GM10266 (cell line): Measurements from ENCODE around the gene NRTN.
A peak's percentile ranks its signal among the peaks of the same experiment; 100 is the strongest.

Experiments
- DNase-seq: peaks from one replicate; pipeline ENCODE4 v3.0.0; 2012; ENCODE audit errors: extremely low spot score
- CTCF ChIP-seq: IDR thresholded peaks from 2 replicates; pipeline ENCODE4 v1.5.1; 2012; ENCODE audit warnings: mild to moderate bottlenecking, low read depth; ENCODE audit not compliant: control insufficient read depth, insufficient read depth; ENCODE audit errors: missing control alignments

NRTN gene

GRCh38 chr19:5790559-5791520, 14.0 kb upstream of the NRTN start, which contains the start of gene DUS3L:
DUS3L (minus strand) TSS chr19:5791163; CDS start chr19:5791141, 22 bp downstream.
- TF ChIP-seq CTCF = no peak
- DNase-seq = peak; percentile 99

GRCh38 chr19:5792224-5792623, 12.6 kb upstream of the NRTN start:
- DNase-seq = no peak
- no peak for TF ChIP-seq CTCF

GRCh38 chr19:5793188-5793587, 11.7 kb upstream of the NRTN start:
- no peak for DNase-seq
- TF ChIP-seq CTCF = no peak

GRCh38 chr19:5795382-5795919, 9.4 kb upstream of the NRTN start:
- TF ChIP-seq CTCF = no peak
- no peak for DNase-seq

GRCh38 chr19:5798244-5798643, 6.6 kb upstream of the NRTN start:
- TF ChIP-seq CTCF = no peak
- DNase-seq = no peak

GRCh38 chr19:5799247-5800241, 5.3 kb upstream of the NRTN start:
- no peak for DNase-seq
- TF ChIP-seq CTCF = no peak
